GM19239 (cell line): ENCODE measurements around the gene TIGD1.

Experiments
- DNase-seq: peaks from one replicate; pipeline ENCODE4 v3.0.0; 2011; ENCODE audit warnings: low spot score; ENCODE audit not compliant: insufficient read length
- FAIRE-seq: peaks from 2 replicates; lab custom pipeline; 2011; peaks lifted over from hg19 to GRCh38; lab: Jason Lieb, UNC

Gene TIGD1

DNA sequence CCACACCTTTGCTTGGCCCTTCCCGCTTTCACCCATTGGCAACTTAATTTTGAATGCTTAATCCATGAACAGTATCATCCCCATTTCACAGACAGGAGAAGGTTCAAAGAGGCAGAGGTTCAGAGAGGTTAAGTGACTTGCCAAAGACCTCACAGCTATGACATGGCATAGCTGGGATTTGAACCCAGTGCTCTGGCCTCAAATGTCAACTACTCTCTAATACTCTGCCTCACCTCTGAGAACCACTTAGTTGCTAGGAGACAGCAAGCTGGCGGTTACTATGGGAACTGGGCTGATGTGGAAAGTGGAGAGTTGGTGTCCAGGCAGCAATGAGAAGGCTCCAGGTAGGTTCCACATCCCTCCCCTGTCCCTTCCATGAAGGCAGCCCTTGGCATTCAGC, 45.9 kb downstream of the TIGD1 start:
- FAIRE-seq (no peak), DNase-seq (no peak)

- no peak for FAIRE-seq
- DNase-seq = no peak
Measured at GRCh38 chr2:232503809-232504323, 46.5 kb downstream of the TIGD1 start.

- FAIRE-seq (no peak), DNase-seq (no peak)
Measured at GRCh38 chr2:232502911-232503808, 47.2 kb downstream of the TIGD1 start.

- no peak for FAIRE-seq
- no peak for DNase-seq
Measured at GRCh38 chr2:232502511-232502910, 47.8 kb downstream of the TIGD1 start.

DNA sequence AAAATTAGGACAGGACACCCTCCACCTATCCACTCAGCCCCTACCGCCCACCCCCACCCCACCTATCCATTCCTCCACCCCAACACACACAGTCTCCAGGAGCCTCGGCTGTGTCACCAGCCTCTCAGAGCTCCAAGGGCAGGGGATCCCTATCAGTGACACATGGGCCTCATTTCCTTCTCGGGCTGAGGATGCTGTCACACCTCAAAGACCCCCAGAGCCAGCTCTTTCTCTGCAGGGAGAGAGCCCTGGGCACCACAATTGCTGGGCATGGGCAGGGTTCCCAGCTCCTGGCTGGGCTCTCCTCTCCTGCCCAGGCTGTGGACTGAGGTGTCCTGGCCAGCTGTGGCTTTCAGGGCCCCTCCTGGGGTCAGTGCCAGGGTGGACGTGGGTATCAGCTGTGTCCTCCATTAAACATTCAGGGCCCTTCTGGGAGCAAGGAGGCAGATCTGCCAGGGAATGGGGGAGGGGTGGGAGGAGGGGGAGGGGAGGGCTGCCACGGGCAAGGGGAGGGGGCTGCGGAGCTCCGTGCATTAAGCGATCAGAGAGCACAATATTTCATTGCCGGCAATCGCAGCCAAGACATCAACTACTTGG, 48.5 kb downstream of the TIGD1 start:
- FAIRE-seq = no peak
- DNase-seq = no peak

GRCh38 chr2:232501331-232501771, 49.0 kb downstream of the TIGD1 start:
- FAIRE-seq (no peak), DNase-seq (no peak)

DNA sequence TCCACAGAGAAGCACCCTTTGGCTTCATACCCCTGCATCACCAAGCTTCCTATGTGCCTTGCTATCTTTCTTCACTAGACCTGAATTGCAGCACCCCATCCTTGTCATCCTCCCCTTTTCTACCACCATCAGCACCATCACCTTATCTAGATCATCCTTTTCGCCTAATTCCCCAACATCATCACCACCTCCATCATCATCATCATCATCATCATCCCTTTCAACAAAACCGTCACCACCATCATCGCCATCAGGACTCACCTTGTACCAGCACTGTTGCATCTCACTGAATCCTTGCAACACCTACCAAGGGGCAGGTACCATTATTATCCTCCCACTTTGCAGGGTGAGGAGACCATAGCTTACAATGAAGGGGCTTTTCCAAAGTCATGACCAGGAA, 51.9 kb downstream of the TIGD1 start:
- DNase-seq (no peak), FAIRE-seq (no peak)
